CD4-positive, alpha-beta T cell treated with Interleukin-21 for 1 hour (primary cell): ENCODE measurements around the gene APOL4.
"Not testable (repeated sequence)": the region's sequence is repeated elsewhere in the genome, so short reads cannot be mapped to it uniquely, and the experiment has no call there.

Source experiments
- DNase-seq: peaks from one replicate; pipeline ENCODE4 v3.0.0-alpha.2; 2020

The APOL4 gene

GRCh38 chr22:36204632-36205015 is 3.0 kb upstream of the APOL4 start:
- DNase-seq, result no peak

GRCh38 chr22:36204001-36204631 is 2.5 kb upstream of the APOL4 start:
- no peak for DNase-seq

GRCh38 chr22:36203441-36203840 is 1.8 kb upstream of the APOL4 start:
- DNase-seq, result not testable (repeated sequence)

DNA sequence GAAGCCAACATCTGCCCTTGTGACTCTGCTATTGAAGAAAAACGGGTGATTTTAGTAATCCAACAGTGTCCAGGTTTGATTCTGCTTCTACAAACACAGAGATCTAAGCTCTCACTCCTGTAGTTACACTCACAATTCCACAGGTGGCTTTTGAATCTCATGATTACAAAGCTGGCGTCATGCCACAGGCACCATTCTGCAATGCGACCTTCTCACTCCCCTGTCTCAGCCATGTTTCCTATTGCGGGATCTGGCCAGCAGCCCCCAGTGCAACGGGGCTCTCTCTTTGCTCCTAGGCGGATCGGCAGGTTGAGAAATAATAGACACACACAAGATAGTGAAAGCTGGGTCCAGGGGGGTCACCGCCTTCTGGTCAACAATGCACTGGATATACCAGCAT is 1.3 kb upstream of the APOL4 start:
- not testable (repeated sequence) for DNase-seq

DNA sequence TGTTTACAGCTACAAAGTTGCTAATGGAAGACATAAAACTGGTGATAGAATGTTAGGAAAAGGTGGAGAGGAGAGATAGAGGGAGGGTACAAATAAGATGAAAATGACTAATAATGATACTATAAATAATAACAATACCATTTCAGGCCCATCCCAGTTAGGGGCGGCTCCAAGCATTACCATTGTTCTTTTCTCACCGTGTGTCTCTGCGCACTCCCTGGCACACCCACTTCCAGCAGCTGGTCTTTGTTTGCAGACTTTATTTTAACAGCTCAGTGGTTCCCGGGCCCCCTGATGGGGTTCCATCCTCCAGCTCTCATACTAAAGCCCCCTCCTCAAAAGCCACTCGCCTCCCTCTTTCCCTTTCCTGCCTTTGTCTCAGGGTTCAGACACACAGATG is 584 bp downstream of the APOL4 start:
- DNase-seq, result not testable (repeated sequence)

GRCh38 chr22:36199001-36199551 is 2.5 kb downstream of the APOL4 start:
- DNase-seq, result no peak

DNA sequence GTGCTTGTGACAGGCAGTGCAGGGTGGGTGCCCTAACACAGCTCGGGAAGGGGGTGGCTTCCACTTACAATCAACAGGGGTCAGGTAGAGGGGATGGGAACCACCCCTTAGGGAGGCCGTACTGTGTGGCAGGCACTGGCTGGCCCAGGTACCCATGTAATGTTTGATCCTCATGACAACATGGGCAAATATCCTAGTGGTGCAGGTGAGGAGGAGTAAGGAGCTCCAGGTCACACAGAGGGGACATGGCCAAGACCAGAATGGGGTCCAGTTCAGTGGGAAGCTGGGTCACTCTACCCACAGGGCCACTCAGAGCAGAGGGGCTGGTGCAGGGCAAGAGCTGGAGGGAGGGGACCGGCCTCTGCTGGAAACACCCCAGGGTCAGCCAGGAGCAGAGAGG is 3.1 kb downstream of the APOL4 start:
- DNase-seq, result no peak

GRCh38 chr22:36197514-36198146 is 4.0 kb downstream of the APOL4 start:
- no peak for DNase-seq

GRCh38 chr22:36197065-36197440 is 4.6 kb downstream of the APOL4 start:
- no peak for DNase-seq

GRCh38 chr22:36196254-36197064 is 5.2 kb downstream of the APOL4 start:
- no peak for DNase-seq

GRCh38 chr22:36194971-36195370 is 6.6 kb downstream of the APOL4 start:
- peak; percentile 55 for DNase-seq

- no peak for DNase-seq
Observed at GRCh38 chr22:36194385-36194784, 7.2 kb downstream of the APOL4 start.

GRCh38 chr22:36193577-36193976 is 8.0 kb downstream of the APOL4 start:
- no peak for DNase-seq

GRCh38 chr22:36193171-36193570 is 8.4 kb downstream of the APOL4 start:
- no peak for DNase-seq

GRCh38 chr22:36192542-36192941 is 9.1 kb downstream of the APOL4 start:
- no peak for DNase-seq

- no peak for DNase-seq
Observed at GRCh38 chr22:36191106-36191836, 10.3 kb downstream of the APOL4 start.

- not testable (repeated sequence) for DNase-seq
Observed at GRCh38 chr22:36187862-36188261, 13.7 kb downstream of the APOL4 start.

- no peak for DNase-seq
Observed at GRCh38 chr22:36185828-36186624, 15.6 kb downstream of the APOL4 start.

GRCh38 chr22:36184433-36185025 is 17.1 kb downstream of the APOL4 start:
- no peak for DNase-seq

- no peak for DNase-seq
Observed at GRCh38 chr22:36183446-36183845, 18.2 kb downstream of the APOL4 start.

DNA sequence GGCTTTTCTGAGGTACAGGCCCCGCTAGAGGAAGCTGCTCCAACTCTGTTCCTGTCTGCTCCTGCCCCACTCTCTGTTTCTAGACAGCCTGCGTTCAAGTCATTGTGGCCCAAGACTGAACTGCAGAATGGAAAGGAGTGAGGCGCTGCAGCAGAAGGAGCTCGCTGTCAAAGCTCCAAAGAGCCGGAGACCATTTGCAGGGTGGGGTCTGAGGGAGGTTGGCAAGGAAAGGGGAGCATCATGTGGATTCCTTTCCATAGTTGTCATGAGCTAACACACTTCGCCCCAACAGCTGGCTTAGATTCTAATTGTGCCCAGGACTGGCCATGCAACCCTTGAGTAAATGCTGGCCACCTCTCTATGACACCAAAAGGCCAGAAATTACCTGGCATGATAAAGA is 18.8 kb downstream of the APOL4 start:
- DNase-seq, result no peak

- no peak for DNase-seq
Observed at GRCh38 chr22:36182056-36182455, 19.6 kb downstream of the APOL4 start.
